ENCODE results near the gene HCAR1. TPM values are rescaled to one million over a fixed set of nuclear protein-coding genes. Genes with fewer than 3 reads are reported as not detected.
"Not testable (repeated sequence)": the region's sequence is repeated elsewhere in the genome, so short reads cannot be mapped to it uniquely, and the experiment has no call there.

HCAR1 gene
- total and polyA plus RNA-seq, 2 experiments from 2014 or later: not detected

- Histone ChIP-seq H3K9ac (no peak overlapping the region), H3K36me3 (ENCODE audit: low read depth) (no peaks in the 10 kb centered on the region), H3K27me3 (replicated peaks; ENCODE audit: insufficient read depth) (peaks cover 5% of the 10 kb centered on the region; the same call in 1 of the 2 replicates), H3K9me3 (ENCODE audit: low read depth) (no peaks in the 10 kb centered on the region), H3K9me2 (ENCODE audit: insufficient read depth) (no peaks in the 10 kb centered on the region), H3K27ac (no peak overlapping the region), H4K20me1 (ENCODE audit: insufficient read depth) (no peaks in the 10 kb centered on the region), H2AFZ (no peak overlapping the region), H3K4me1 (ENCODE audit: insufficient read depth) (peaks cover 2% of the 10 kb centered on the region; the same call in 1 of the 2 replicates), H3K4me3 (no peak overlapping the region), H3K4me2 (ENCODE audit: unreplicated experiment) (no peak overlapping the region), H3K79me2 (ENCODE audit: insufficient read depth) (no peaks in the 10 kb centered on the region), H3F3A (ENCODE audit: insufficient read depth) (peaks cover 1% of the 10 kb centered on the region; the same call in 1 of the 2 replicates)
- WGBS, 2 experiments (ENCODE audit: low coverage in 1 of 2, low lambda C conversion rate in 2 of 2, missing lambda C conversion rate in 2 of 2): 85 to 86% methylated on average over 6 of the region's 6 CpGs
- TF ChIP-seq EZH2phosphoT487 (IDR thresholded peaks at IDR 0.05; ENCODE audit: insufficient read depth, low read depth) (no peak), EZH2 (IDR thresholded peaks at IDR 0.05; ENCODE audit: insufficient read depth, poor library complexity, severe bottlenecking) (no peak)
- in situ Hi-C loops (cut with MboI): no loop called here
- no peak for DNase-seq
Observed at GRCh38 chr12:122725452-122726079, 5.1 kb downstream of the HCAR1 start.

- WGBS, 2 experiments (ENCODE audit: low coverage in 1 of 2, low lambda C conversion rate in 2 of 2, missing lambda C conversion rate in 2 of 2): 79 to 85% methylated on average over 12 of the region's 12 CpGs
- H4K20me1 ChIP-seq (ENCODE audit: insufficient read depth): no peaks in the 10 kb centered on the region
- no peak overlapping the region for H3K4me2 ChIP-seq (ENCODE audit: unreplicated experiment)
- H3K4me1 ChIP-seq (ENCODE audit: insufficient read depth): peaks cover 7% of the 10 kb centered on the region; the same call in 1 of the 2 replicates
- no peak overlapping the region for H3K9ac ChIP-seq
- H3K9me3 ChIP-seq (ENCODE audit: low read depth): no peaks in the 10 kb centered on the region
- H3K27ac ChIP-seq: no peak overlapping the region
- no peaks in the 10 kb centered on the region for H3K9me2 ChIP-seq (ENCODE audit: insufficient read depth)
- TF ChIP-seq EZH2 (IDR thresholded peaks at IDR 0.05; ENCODE audit: insufficient read depth, poor library complexity, severe bottlenecking) (no peak), EZH2phosphoT487 (IDR thresholded peaks at IDR 0.05; ENCODE audit: insufficient read depth, low read depth) (no peak)
- no peak for DNase-seq
- H3F3A ChIP-seq (ENCODE audit: insufficient read depth): peaks cover 6% of the 10 kb centered on the region; the same call in 1 of the 2 replicates
- H3K36me3 ChIP-seq (ENCODE audit: low read depth): no peaks in the 10 kb centered on the region
- no peaks in the 10 kb centered on the region for H3K79me2 ChIP-seq (ENCODE audit: insufficient read depth)
- no peak overlapping the region for H3K4me3 ChIP-seq
- H2AFZ ChIP-seq: no peak overlapping the region
- in situ Hi-C loops (cut with MboI): no loop called here
- H3K27me3 ChIP-seq (replicated peaks; ENCODE audit: insufficient read depth): peaks cover 5% of the 10 kb centered on the region; the same call in 1 of the 2 replicates
Observed at GRCh38 chr12:122724641-122725243, 5.9 kb downstream of the HCAR1 start.

- Histone ChIP-seq H3K4me3 (no peak overlapping the region), H3K36me3 (ENCODE audit: low read depth) (no peaks in the 10 kb centered on the region), H3F3A (ENCODE audit: insufficient read depth) (peaks cover 6% of the 10 kb centered on the region; the same call in 1 of the 2 replicates), H4K20me1 (ENCODE audit: insufficient read depth) (no peaks in the 10 kb centered on the region), H3K27me3 (replicated peaks; ENCODE audit: insufficient read depth) (no peaks in the 10 kb centered on the region), H3K9me3 (ENCODE audit: low read depth) (no peaks in the 10 kb centered on the region), H3K27ac (no peak overlapping the region), H3K4me1 (ENCODE audit: insufficient read depth) (peaks cover 7% of the 10 kb centered on the region; the same call in 1 of the 2 replicates), H3K4me2 (ENCODE audit: unreplicated experiment) (no peak overlapping the region), H3K9ac (no peak overlapping the region), H3K9me2 (ENCODE audit: insufficient read depth) (no peaks in the 10 kb centered on the region), H2AFZ (no peak overlapping the region), H3K79me2 (ENCODE audit: insufficient read depth) (no peaks in the 10 kb centered on the region)
- no peak for DNase-seq
- in situ Hi-C loops (cut with MboI): no loop called here
- WGBS, 2 experiments (ENCODE audit: low coverage in 1 of 2, low lambda C conversion rate in 2 of 2, missing lambda C conversion rate in 2 of 2): 69 to 70% methylated on average over 1 of the region's 1 CpG
- TF ChIP-seq EZH2phosphoT487 (IDR thresholded peaks at IDR 0.05; ENCODE audit: insufficient read depth, low read depth) (no peak), EZH2 (IDR thresholded peaks at IDR 0.05; ENCODE audit: insufficient read depth, poor library complexity, severe bottlenecking) (no peak)
Observed at GRCh38 chr12:122722387-122722786, 8.3 kb downstream of the HCAR1 start.

GRCh38 chr12:122721057-122721545 lies 9.5 kb downstream of the HCAR1 start:
- no peaks in the 10 kb centered on the region for H3K36me3 ChIP-seq (ENCODE audit: low read depth)
- H3K27ac ChIP-seq: no peak overlapping the region
- no peak for TF ChIP-seq EZH2phosphoT487 (IDR thresholded peaks at IDR 0.05; ENCODE audit: insufficient read depth, low read depth)
- no peak for TF ChIP-seq EZH2 (IDR thresholded peaks at IDR 0.05; ENCODE audit: insufficient read depth, poor library complexity, severe bottlenecking)
- no peak for DNase-seq
- no peak overlapping the region for H3K9ac ChIP-seq
- no peak overlapping the region for H2AFZ ChIP-seq
- in situ Hi-C loops (cut with MboI): no loop called here
- H4K20me1 ChIP-seq (ENCODE audit: insufficient read depth): no peaks in the 10 kb centered on the region
- no peaks in the 10 kb centered on the region for H3K9me3 ChIP-seq (ENCODE audit: low read depth)
- WGBS, 2 experiments (ENCODE audit: low coverage in 1 of 2, low lambda C conversion rate in 2 of 2, missing lambda C conversion rate in 2 of 2): 89 to 90% methylated on average over 11 of the region's 11 CpGs
- no peaks in the 10 kb centered on the region for H3K79me2 ChIP-seq (ENCODE audit: insufficient read depth)
- H3K4me3 ChIP-seq: no peak overlapping the region
- H3K9me2 ChIP-seq (ENCODE audit: insufficient read depth): no peaks in the 10 kb centered on the region
- H3F3A ChIP-seq (ENCODE audit: insufficient read depth): peaks cover 6% of the 10 kb centered on the region; the same call in 1 of the 2 replicates
- peaks cover 7% of the 10 kb centered on the region; the same call in 1 of the 2 replicates for H3K4me1 ChIP-seq (ENCODE audit: insufficient read depth)
- no peak overlapping the region for H3K4me2 ChIP-seq (ENCODE audit: unreplicated experiment)
- no peaks in the 10 kb centered on the region for H3K27me3 ChIP-seq (replicated peaks; ENCODE audit: insufficient read depth)

GRCh38 chr12:122716658-122717057 lies 14.0 kb downstream of the HCAR1 start, which contains the start of gene HCAR3:
Gene HCAR3, minus strand, starts transcription at chr12:122716811. Its CDS starts 74 bp downstream, at chr12:122716737.
- H4K20me1 ChIP-seq (ENCODE audit: insufficient read depth); H3K4me2 ChIP-seq (ENCODE audit: unreplicated experiment); H3K27ac ChIP-seq; DNase-seq; H3K79me2 ChIP-seq (ENCODE audit: insufficient read depth); H3K27me3 ChIP-seq (replicated peaks; ENCODE audit: insufficient read depth); H3K36me3 ChIP-seq (ENCODE audit: low read depth); H3K9me3 ChIP-seq (ENCODE audit: low read depth); H3K4me1 ChIP-seq (ENCODE audit: insufficient read depth); in situ Hi-C loops (cut with MboI); H3K9ac ChIP-seq; H3K9me2 ChIP-seq (ENCODE audit: insufficient read depth); H2AFZ ChIP-seq; H3K4me3 ChIP-seq; H3F3A ChIP-seq (ENCODE audit: insufficient read depth): not testable (repeated sequence)
- 93 to 94% methylated on average over 10 of the region's 10 CpGs for WGBS, 2 experiments (ENCODE audit: low coverage in 1 of 2, low lambda C conversion rate in 2 of 2, missing lambda C conversion rate in 2 of 2)

GRCh38 chr12:122715211-122715610 lies 15.4 kb downstream of the HCAR1 start:
- H3K9ac ChIP-seq; H3K4me1 ChIP-seq (ENCODE audit: insufficient read depth); H3K9me2 ChIP-seq (ENCODE audit: insufficient read depth); H3K4me2 ChIP-seq (ENCODE audit: unreplicated experiment); H3K36me3 ChIP-seq (ENCODE audit: low read depth); H3K27ac ChIP-seq; H2AFZ ChIP-seq; H3K4me3 ChIP-seq; H3F3A ChIP-seq (ENCODE audit: insufficient read depth); H3K79me2 ChIP-seq (ENCODE audit: insufficient read depth); H3K9me3 ChIP-seq (ENCODE audit: low read depth); H3K27me3 ChIP-seq (replicated peaks; ENCODE audit: insufficient read depth); in situ Hi-C loops (cut with MboI); H4K20me1 ChIP-seq (ENCODE audit: insufficient read depth): not testable (repeated sequence)
- WGBS, 2 experiments (ENCODE audit: low coverage in 1 of 2, low lambda C conversion rate in 2 of 2, missing lambda C conversion rate in 2 of 2): 20 to 21% methylated on average over 6 of the region's 6 CpGs
- DNase-seq: peak; percentile 40

All from GM23248 (cell line).